Ascending aorta (tissue), 2 donors: Measurements from ENCODE around the gene CENPT. TPM values are rescaled to one million over a fixed set of nuclear protein-coding genes. Genes with fewer than 3 reads are reported as not detected.

Experiments
- DNase-seq, 2 donors: peaks; one replicate each; pipeline ENCODE4 v3.0.0-alpha.2; 2019; ENCODE audit warnings: low spot score in 2 of 2
- H3K27ac ChIP-seq, 2 donors: fragments of 200-600 bp; sonication (generic); one replicate each; pipeline ENCODE4 v1.5.1; 2016 to 2017; ENCODE audit warnings: mild to moderate bottlenecking in 1 of 2
- H3K27me3 ChIP-seq: fragments of 200-600 bp; sonication (generic); one replicate; pipeline ENCODE4 v1.5.1; 2017
- H3K36me3 ChIP-seq, 2 donors: fragments of 200-600 bp; sonication (generic); one replicate each; pipeline ENCODE4 v1.5.1; 2016
- H3K4me1 ChIP-seq, 2 donors: fragments of 200-600 bp; sonication (generic); one replicate each; pipeline ENCODE4 v1.5.1; 2016 to 2017; ENCODE audit warnings: mild to moderate bottlenecking in 1 of 2
- H3K4me3 ChIP-seq, 2 donors: fragments of 200-600 bp; sonication (generic); one replicate each; pipeline ENCODE4 v1.5.1; 2016 to 2017; ENCODE audit warnings: mild to moderate bottlenecking in 1 of 2
- H3K9me3 ChIP-seq, 2 donors: fragments of 200-600 bp; sonication (generic); one replicate each; pipeline ENCODE4 v1.5.1; 2016
- CTCF ChIP-seq, 3 experiments: fragments of 200-600 bp in 2 of 3; fragments of 450-650 bp in 1 of 3; sonication (generic) in 2 of 3; IDR thresholded peaks; one replicate each; pipeline ENCODE4 v1.5.1; 2016 to 2019; ENCODE audit warnings: antibody characterized with exemption in 3 of 3, mild to moderate bottlenecking in 1 of 3, moderate library complexity in 1 of 3
- intact Hi-C: fragments of 100-400 bp; cut with DNase I; formaldehyde crosslinking; loops from one replicate; pipeline ENCODE4 v1.15.1; 2023
- total RNA-seq: library from RNA; depleted of rRNA; stranded (reverse); fragments of >200 nt; gene quantifications from one replicate; pipeline ENCODE4 v1.1.0, GENCODE V29; 2016

Gene CENPT
- total RNA-seq, 1 donor from 2014 or later: 220 TPM

- TF ChIP-seq CTCF (IDR thresholded peaks at IDR 0.05): no peak
- Histone ChIP-seq H3K4me1 (peaks cover 0 to 12% of the 10 kb centered on the region in 2 donors), H3K27me3 (no peaks in the 10 kb centered on the region), H3K27ac (no peak overlapping the region), H3K4me3 (no peak overlapping the region), H3K36me3 (peaks cover 10 to 11% of the 10 kb centered on the region in 2 donors), H3K9me3 (no peaks in the 10 kb centered on the region)
- no peak for DNase-seq
- intact Hi-C loops: loop anchor here (10.0 kb wide), 1 partner anchor 559 kb away; the partner anchor contains the start of genes FHOD1 and SLC9A5
Observed at GRCh38 chr16:67803894-67804293, 43.6 kb downstream of the CENPT start.

GRCh38 chr16:67801883-67802282, 45.6 kb downstream of the CENPT start:
- H3K4me1 ChIP-seq: peaks cover 0 to 8% of the 10 kb centered on the region in 2 donors

GRCh38 chr16:67801241-67801640, 46.3 kb downstream of the CENPT start:
- H3K4me1 ChIP-seq: peaks cover 0 to 8% of the 10 kb centered on the region in 2 donors
- TF ChIP-seq CTCF (IDR thresholded peaks at IDR 0.05): no peak

More at GRCh38 chr16:67801883-67802282, 45.6 kb downstream of the CENPT start:
- H3K36me3 ChIP-seq: peaks cover 10 to 11% of the 10 kb centered on the region in 2 donors
- TF ChIP-seq CTCF (IDR thresholded peaks at IDR 0.05): no peak
- H3K27me3 ChIP-seq: no peaks in the 10 kb centered on the region
- no peak overlapping the region for H3K27ac ChIP-seq
- DNase-seq: no peak
- intact Hi-C loops: loop anchor here (10.0 kb wide), 1 partner anchor 557 kb away; the partner anchor contains the start of genes FHOD1 and SLC9A5
- no peaks in the 10 kb centered on the region for H3K9me3 ChIP-seq
- no peak overlapping the region for H3K4me3 ChIP-seq

GRCh38 chr16:67800338-67800926, 47.1 kb downstream of the CENPT start:
- H3K27me3 ChIP-seq: no peaks in the 10 kb centered on the region
- H3K4me1 ChIP-seq: peaks cover 0 to 8% of the 10 kb centered on the region in 2 donors
- no peak for DNase-seq
- peaks cover 10 to 11% of the 10 kb centered on the region in 2 donors for H3K36me3 ChIP-seq
- H3K9me3 ChIP-seq: no peaks in the 10 kb centered on the region
- H3K4me3 ChIP-seq: no peak overlapping the region
- H3K27ac ChIP-seq: no peak overlapping the region
- intact Hi-C loops: loop anchor here (10.0 kb wide), 1 partner anchor 556 kb away; the partner anchor contains the start of genes FHOD1 and SLC9A5
- TF ChIP-seq CTCF (IDR thresholded peaks at IDR 0.05): no peak

More at GRCh38 chr16:67801241-67801640, 46.3 kb downstream of the CENPT start:
- no peaks in the 10 kb centered on the region for H3K9me3 ChIP-seq
- H3K27me3 ChIP-seq: no peaks in the 10 kb centered on the region
- intact Hi-C loops: loop anchor here (10.0 kb wide), 1 partner anchor 556 kb away; the partner anchor contains the start of genes FHOD1 and SLC9A5
- H3K4me3 ChIP-seq: no peak overlapping the region
- H3K36me3 ChIP-seq: peaks cover 10 to 11% of the 10 kb centered on the region in 2 donors
- DNase-seq: no peak
- no peak overlapping the region for H3K27ac ChIP-seq

- H3K36me3 ChIP-seq: peaks cover 4 to 7% of the 10 kb centered on the region in 2 donors
- intact Hi-C loops: no loop called here
- no peak for DNase-seq
- H3K27ac ChIP-seq: no peak overlapping the region
- no peaks in the 10 kb centered on the region for H3K27me3 ChIP-seq
- no peak for TF ChIP-seq CTCF (IDR thresholded peaks at IDR 0.05)
- no peaks in the 10 kb centered on the region for H3K9me3 ChIP-seq
- no peaks in the 10 kb centered on the region for H3K4me1 ChIP-seq
- H3K4me3 ChIP-seq: no peak overlapping the region
Observed at GRCh38 chr16:67796099-67796718, 51.3 kb downstream of the CENPT start.
